Activated CD4-positive, alpha-beta T cell treated with anti-CD3 and anti-CD28 coated beads for 48 hours (primary cell): ENCODE results near the gene RPL9.
A peak's percentile ranks its signal among the peaks of the same experiment; 100 is the strongest.
"Not testable (repeated sequence)": the region's sequence is repeated elsewhere in the genome, so short reads cannot be mapped to it uniquely, and the experiment has no call there.

Source experiments
- DNase-seq: peaks from one replicate; pipeline ENCODE4 v3.0.0-alpha.2; 2020

The RPL9 gene

GRCh38 chr4:39464886-39465501 is 6.3 kb upstream of the RPL9 start:
- DNase-seq: no peak

- not testable (repeated sequence) for DNase-seq
These were observed 589 bp downstream of the RPL9 start for GRCh38 chr4:39458161-39458504.

DNA sequence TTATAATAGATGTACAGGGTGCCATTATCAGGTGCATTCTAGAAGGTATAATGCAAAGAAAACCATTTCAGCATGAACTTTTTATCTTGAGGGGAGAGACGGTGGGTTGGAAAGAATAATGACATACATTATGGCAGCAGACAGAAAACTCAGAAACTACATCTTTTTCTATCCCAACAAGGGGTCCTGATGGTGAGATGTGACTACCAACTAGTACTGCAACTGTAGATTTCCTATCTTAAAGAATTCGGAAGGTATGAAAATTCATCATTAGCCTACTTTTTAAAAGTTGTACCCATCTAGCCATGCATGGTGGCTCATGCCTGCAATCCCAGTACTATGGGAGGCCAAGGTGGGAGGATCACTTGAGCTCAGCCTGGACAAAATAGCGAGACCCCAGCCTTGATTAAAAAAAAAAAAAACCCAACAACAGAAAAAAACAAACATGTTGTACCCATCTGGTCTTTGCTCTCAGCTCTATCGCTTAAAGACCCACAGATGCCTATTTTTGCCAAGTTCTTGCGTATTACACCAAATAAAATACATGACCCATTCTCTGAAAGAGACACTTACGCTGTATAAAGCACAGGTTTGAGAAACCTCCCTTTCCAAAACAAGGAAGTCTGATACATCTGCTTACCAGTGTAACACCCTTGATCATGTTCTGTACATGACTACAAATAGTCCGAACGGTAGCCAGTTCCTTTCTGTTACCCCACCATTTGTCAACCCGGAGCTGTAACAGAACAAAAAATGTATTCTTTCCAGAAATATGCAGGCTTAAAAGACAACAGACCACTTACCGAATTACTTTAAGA is 1.6 kb downstream of the RPL9 start:
- no peak for DNase-seq

- DNase-seq: no peak
These were observed 3.2 kb downstream of the RPL9 start for GRCh38 chr4:39455486-39455885.

DNA sequence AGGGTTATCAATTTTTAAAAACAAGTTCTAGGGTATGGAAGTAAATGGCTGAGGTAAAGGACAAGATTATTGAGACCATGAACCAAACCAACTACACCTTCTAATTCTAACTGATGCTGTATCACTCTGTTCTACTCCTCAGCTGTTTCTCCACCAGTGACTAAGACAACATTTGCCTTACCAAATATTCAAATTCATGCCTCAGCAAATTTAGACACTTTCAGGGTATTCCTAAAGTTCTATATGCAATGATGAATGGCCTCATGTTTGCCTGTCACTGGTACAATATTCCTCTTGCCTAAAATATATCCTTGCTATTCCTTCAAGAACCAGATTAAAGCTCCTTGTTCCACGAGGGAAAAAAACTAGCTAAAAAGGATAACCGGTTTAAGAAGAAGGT is 5.0 kb downstream of the RPL9 start:
- no peak for DNase-seq

- no peak for DNase-seq
These were observed 5.7 kb downstream of the RPL9 start for GRCh38 chr4:39452860-39453587.

DNA sequence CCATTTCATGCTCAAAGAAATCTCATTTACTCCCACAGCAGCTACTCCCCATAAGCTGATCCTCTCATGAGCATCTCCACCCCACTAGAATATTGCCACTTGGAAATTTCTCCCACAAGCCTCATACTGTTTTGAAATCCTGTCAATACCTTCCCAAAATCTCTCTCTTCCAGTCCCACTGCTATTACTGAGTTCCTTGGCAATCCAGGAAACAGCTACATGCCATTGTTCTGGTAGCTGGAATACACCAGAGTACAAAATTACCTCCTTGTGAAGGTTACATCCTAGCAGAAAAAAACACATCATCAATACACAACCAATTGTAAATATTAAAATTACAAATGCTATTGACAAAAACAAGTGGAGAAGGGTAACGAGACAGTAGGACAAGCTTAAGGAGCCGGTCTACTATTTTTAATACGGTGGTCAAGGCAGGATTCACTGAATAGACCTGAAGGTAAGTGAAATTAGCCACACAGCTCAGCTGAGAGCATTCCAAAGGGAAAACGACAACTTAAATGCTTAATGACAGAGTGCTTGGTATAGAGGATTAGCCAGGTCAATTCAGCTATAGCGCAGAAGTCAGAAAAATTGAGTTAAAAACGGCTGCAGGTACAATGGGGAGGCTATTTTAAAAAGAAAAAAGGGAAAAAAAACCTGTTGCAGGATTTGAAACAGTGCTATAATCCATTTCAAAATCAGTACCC is 6.4 kb downstream of the RPL9 start:
- no peak for DNase-seq

DNA sequence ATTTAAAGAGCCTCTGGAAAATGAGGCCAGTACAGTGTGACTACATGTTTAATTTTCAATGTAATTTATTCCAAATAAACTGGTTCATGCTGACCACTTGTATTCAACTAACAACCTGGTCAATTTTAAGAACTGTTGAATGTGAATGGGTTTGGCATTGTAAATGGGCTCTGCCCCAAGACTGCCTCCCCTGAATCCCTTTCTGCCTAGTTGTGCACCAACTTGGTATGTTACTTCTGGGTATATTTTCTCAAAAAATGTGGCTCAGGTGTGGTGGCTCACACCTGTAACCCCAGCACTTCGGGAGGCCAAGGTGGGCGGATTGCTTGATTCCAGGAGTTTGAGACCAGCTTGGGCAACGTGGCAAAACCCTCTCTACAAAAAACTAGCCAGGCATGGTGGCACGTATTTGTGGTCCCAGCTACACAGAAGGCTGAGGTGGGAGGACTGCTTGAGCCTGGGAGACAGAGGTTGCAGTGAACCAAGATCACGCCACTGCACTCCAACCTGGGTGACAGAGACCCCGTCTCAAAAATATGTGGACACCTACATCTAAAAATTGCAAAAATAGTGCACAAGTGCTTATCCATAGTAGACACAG is 7.2 kb downstream of the RPL9 start:
- no peak for DNase-seq

- DNase-seq: no peak
These were observed 8.1 kb downstream of the RPL9 start for GRCh38 chr4:39450618-39451017.

DNA sequence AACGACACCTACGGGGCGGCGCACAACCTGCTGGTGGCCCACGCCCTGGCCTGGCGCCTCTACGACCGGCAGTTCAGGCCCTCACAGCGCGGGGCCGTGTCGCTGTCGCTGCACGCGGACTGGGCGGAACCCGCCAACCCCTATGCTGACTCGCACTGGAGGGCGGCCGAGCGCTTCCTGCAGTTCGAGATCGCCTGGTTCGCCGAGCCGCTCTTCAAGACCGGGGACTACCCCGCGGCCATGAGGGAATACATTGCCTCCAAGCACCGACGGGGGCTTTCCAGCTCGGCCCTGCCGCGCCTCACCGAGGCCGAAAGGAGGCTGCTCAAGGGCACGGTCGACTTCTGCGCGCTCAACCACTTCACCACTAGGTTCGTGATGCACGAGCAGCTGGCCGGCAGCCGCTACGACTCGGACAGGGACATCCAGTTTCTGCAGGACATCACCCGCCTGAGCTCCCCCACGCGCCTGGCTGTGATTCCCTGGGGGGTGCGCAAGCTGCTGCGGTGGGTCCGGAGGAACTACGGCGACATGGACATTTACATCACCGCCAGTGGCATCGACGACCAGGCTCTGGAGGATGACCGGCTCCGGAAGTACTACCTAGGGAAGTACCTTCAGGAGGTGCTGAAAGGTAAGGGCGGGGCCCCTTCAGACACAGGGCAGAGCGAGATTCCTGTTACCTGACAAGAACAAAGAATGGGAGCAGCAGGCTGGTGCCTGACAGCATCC is 11.7 kb downstream of the RPL9 start:
- peak; percentile 60 for DNase-seq

DNA sequence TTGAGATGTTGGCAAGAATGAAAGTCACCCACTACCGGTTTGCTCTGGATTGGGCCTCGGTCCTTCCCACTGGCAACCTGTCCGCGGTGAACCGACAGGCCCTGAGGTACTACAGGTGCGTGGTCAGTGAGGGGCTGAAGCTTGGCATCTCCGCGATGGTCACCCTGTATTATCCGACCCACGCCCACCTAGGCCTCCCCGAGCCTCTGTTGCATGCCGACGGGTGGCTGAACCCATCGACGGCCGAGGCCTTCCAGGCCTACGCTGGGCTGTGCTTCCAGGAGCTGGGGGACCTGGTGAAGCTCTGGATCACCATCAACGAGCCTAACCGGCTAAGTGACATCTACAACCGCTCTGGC is 12.3 kb downstream of the RPL9 start:
- DNase-seq: no peak

GRCh38 chr4:39442998-39443397 is 15.7 kb downstream of the RPL9 start:
- DNase-seq: peak; percentile 13

- no peak for DNase-seq
These were observed 17.1 kb downstream of the RPL9 start for GRCh38 chr4:39441593-39441992.

- no peak for DNase-seq
These were observed 22.8 kb downstream of the RPL9 start for GRCh38 chr4:39435659-39436563.

GRCh38 chr4:39433878-39434492 is 24.7 kb downstream of the RPL9 start:
- DNase-seq: no peak

DNA sequence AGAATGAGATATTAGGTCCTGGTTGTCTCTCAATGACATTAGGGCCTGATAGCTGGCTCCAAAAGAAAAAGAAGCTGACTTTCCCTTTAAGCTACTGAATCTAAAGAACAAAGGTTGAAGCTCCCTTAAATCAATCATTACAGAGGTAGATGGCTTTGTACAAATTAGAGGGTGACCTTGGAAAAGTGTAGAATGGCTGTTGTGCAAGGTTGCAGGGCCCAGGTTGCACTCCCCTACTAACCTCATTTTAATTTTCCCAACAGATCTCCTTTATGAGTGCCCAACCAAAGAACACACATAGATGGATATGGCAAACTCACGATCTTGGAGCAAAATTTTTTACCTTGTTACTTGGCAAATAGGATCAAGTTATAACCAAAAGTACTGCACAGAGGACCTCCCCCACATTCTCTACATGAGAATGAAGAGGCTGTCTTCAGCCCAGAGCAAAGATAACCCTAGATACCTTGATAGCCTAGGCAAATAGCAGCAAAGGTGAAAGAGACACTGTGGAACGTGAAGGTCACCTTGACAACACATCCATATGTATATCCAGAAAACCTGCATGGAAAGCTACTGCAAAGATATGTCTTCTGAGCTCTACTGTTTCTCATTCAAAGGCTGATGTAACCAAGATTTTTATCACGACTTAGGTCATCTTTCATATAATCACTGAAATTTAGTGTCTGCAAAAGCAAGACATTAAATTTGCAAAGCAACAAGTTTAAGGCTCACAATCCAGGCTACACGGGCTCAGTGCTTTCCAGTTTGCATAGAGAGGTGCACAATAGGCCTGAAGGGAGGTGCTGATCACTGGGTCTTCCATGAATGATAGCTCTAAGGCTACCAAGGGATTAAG is 29.0 kb downstream of the RPL9 start:
- DNase-seq: no peak

DNA sequence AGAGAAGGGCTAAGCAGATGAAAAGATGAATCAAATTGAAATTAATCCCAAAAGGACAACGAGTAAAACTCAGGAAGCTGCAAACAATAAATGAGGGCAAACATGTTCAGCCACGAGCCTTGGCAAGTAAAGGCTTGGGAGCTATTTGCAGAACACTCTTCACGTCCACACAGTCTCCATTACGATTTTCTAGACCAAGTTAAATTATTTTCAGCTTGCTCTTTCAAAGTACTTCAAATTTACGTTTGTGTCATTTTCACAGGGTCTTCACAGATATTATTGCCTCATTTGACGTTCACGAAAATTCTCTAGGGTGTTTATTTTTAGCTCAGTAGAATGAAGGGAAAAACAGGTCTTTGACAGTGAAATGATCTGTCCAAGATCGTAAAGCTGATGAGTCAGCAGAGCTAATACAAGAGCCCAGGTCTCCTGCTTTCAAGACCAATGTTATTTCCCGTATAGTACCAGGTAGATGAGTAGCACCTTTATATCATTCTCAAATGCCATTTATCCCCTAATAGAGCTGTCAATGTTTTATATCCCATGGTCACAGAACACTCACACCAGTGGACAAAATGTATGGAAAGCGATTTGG is 31.1 kb downstream of the RPL9 start:
- no peak for DNase-seq

DNA sequence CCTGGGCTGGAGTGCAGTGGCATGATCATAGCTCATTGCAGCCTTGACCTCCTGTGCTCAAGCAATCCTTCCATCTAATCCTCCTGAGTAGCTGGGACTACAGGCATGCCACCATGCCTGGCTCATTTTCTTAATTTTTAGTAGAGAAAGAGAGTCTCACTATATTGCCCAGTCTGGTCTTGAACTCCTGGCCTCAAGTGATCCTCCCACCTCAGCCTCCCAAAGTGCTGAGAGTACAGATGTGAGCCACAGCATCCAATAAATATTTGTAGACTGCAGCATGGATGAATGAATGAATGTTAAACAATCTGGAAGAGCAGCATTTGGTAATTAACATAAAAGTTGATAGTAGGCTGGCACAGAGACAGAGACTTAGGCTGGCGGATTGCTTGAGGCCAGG is 32.0 kb downstream of the RPL9 start:
- DNase-seq: no peak

GRCh38 chr4:39425297-39425696 is 33.4 kb downstream of the RPL9 start:
- DNase-seq: not testable (repeated sequence)
